HG02798 (cell line): ENCODE measurements around the gene PREX1.

Experiments used
- ATAC-seq: cut with Tn5 transposase; IDR thresholded peaks from one replicate; pipeline ENCODE4 v1.9.1; 2021; ENCODE audit warnings: mild to moderate bottlenecking; ENCODE audit not compliant: unreplicated experiment, poor library complexity

The PREX1 gene

GRCh38 chr20:48673507-48673906 lies 154.3 kb downstream of the PREX1 start:
- no peak for ATAC-seq

- ATAC-seq = no peak
Measured at GRCh38 chr20:48672324-48672723, 155.5 kb downstream of the PREX1 start.

GRCh38 chr20:48671141-48671540 lies 156.7 kb downstream of the PREX1 start:
- no peak for ATAC-seq

GRCh38 chr20:48669946-48670605 lies 157.7 kb downstream of the PREX1 start:
- no peak for ATAC-seq

- ATAC-seq = no peak
Measured at GRCh38 chr20:48668451-48668946, 159.3 kb downstream of the PREX1 start.

- ATAC-seq = no peak
Measured at GRCh38 chr20:48667889-48668413, 159.8 kb downstream of the PREX1 start.

- ATAC-seq = no peak
Measured at GRCh38 chr20:48667481-48667880, 160.3 kb downstream of the PREX1 start.

- no peak for ATAC-seq
Measured at GRCh38 chr20:48665785-48666184, 162.0 kb downstream of the PREX1 start.

GRCh38 chr20:48662711-48663110 lies 165.1 kb downstream of the PREX1 start:
- ATAC-seq = no peak

GRCh38 chr20:48661575-48662455 lies 166.0 kb downstream of the PREX1 start:
- ATAC-seq = no peak

- no peak for ATAC-seq
Measured at GRCh38 chr20:48660788-48661187, 167.0 kb downstream of the PREX1 start.

GRCh38 chr20:48659858-48660257 lies 167.9 kb downstream of the PREX1 start:
- ATAC-seq = no peak

- ATAC-seq = no peak
Measured at GRCh38 chr20:48658505-48658904, 169.3 kb downstream of the PREX1 start.

- ATAC-seq = no peak
Measured at GRCh38 chr20:48658198-48658476, 169.7 kb downstream of the PREX1 start.

GRCh38 chr20:48657426-48658197 lies 170.2 kb downstream of the PREX1 start:
- no peak for ATAC-seq

- ATAC-seq = no peak
Measured at GRCh38 chr20:48656661-48657211, 171.1 kb downstream of the PREX1 start.

GRCh38 chr20:48656137-48656536 lies 171.7 kb downstream of the PREX1 start:
- ATAC-seq = no peak

- no peak for ATAC-seq
Measured at GRCh38 chr20:48653706-48654051, 174.1 kb downstream of the PREX1 start.

- no peak for ATAC-seq
Measured at GRCh38 chr20:48652961-48653705, 174.7 kb downstream of the PREX1 start.

GRCh38 chr20:48651960-48652359 lies 175.8 kb downstream of the PREX1 start:
- no peak for ATAC-seq
